GM18508 (cell line): ENCODE data around the gene SERTAD2.

Source experiments
- ATAC-seq: cut with Tn5 transposase; IDR thresholded peaks from one replicate; pipeline ENCODE4 v1.9.1; 2021; ENCODE audit warnings: moderate number of reproducible peaks; ENCODE audit not compliant: insufficient read depth, unreplicated experiment

Gene SERTAD2

DNA sequence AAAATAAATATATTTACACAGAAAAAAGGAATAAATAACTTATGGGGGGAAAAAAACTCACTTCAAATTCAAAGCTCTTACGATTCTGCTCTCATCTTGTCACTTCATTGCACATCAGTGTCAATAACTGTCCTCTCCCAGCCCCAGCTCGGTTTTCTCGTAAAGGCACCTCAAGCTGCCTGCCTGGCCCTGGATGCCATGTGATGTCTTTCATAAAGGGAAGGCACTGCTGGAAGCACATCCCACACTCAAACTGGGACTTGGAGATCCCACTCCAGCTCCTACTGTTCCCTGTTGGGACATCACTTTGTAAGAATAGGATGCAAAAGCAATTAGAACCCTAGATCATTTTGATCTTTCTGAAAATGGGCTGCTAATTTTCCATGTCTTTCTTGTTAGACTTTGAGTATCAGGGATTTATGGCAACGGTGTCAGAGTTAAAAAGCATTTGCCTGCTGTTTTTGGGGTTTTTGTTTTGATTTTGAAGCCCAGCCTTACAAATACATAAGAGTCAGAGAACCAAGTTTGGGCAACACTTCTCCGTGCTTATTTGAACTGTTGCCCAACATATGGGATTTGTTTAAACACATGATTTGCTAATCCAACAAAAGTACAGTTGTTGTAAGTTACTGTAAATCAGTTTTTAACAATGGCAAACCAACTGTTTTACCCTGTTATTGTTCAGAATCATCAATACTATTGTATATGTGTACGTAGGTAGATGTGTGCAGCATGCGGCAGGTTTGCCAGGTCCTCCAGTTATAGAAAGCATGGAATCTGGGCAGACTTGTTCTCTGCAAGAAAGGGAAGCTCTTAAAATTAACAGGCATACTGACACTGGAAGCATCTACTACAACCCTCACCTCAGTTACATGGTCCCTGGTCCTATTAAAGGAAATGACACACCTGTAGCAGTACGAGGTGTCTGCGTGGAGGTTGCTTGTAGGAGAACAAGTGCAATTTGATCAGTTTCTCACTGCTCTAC is 20.6 kb downstream of the SERTAD2 start:
- ATAC-seq, result no peak

DNA sequence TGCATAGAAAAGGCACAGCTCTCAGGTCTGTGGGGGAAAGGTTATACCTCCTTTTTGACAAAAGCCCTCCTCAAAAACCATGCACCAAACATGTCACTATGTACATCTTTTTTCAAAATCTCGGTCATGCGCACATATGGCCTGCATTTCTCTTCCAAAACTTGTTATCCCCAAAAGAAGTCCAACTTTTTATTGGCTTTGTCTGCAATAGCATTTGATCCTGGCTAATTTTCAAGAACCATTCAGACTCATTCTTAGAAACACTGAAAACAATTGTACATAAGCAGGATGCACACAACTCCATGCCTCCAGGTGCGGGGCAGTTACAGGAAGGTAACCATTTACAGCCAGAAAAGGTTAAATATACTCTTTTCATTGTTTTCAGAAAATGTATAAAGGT is 21.9 kb downstream of the SERTAD2 start:
- no peak for ATAC-seq

DNA sequence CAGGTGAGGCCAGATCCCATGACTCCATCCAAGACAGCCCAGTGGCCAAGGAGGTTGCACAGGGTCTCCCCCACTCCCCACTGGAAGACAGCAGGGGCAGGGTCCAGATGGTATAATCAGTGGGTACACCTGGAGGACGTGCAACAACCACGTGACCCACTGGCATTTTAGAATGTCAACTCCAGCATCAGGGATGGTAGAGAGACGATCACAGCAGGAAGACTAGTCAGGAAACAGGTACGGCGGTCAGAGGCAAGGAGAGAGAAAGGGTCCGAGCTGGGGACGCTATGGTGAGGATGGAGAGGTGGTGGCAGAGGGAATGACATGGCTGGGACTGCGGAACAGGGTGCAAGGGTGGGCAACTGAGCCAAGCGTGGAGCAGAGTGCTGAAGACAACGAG is 23.0 kb downstream of the SERTAD2 start:
- no peak for ATAC-seq

DNA sequence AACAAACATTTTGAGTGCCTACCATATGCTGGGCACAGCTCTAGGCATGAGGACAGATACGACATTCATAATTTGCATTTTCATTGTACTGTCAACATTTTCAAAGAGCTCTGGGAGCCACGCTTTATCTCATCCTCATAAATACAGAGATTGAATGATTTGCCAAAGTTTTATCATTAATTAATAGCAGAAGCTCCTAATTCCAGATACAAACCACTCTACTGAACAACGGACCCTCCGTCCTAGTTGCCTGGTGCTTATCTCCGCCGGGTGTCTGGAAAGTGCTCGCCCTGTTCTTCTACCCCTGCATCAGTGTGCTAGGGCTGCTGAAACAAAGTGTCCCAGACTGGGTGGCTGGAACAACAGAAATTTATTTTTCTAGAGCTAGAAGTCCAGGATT is 23.8 kb downstream of the SERTAD2 start:
- no peak for ATAC-seq

DNA sequence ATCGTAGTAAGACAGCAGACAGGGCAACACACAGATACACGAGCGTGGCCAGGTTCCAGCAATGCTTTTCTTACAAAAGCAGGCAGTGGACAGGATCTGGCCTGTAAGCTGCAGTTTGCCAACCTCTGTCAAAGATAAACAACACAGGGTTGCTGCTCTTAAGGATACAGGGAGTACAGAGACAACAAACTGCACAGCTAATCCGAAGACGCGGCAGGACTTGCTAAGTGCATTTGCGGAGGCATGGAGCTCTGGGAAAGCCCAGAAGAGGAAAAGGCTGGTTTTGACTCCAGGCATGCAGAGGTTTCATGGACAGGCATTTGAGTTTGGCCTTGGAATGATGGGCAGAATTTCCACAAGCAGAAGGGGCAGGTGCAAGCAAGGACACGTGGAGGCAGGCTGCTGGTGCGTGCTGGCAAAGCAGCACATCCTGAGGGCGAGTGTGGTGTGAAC is 24.4 kb downstream of the SERTAD2 start:
- no peak for ATAC-seq

DNA sequence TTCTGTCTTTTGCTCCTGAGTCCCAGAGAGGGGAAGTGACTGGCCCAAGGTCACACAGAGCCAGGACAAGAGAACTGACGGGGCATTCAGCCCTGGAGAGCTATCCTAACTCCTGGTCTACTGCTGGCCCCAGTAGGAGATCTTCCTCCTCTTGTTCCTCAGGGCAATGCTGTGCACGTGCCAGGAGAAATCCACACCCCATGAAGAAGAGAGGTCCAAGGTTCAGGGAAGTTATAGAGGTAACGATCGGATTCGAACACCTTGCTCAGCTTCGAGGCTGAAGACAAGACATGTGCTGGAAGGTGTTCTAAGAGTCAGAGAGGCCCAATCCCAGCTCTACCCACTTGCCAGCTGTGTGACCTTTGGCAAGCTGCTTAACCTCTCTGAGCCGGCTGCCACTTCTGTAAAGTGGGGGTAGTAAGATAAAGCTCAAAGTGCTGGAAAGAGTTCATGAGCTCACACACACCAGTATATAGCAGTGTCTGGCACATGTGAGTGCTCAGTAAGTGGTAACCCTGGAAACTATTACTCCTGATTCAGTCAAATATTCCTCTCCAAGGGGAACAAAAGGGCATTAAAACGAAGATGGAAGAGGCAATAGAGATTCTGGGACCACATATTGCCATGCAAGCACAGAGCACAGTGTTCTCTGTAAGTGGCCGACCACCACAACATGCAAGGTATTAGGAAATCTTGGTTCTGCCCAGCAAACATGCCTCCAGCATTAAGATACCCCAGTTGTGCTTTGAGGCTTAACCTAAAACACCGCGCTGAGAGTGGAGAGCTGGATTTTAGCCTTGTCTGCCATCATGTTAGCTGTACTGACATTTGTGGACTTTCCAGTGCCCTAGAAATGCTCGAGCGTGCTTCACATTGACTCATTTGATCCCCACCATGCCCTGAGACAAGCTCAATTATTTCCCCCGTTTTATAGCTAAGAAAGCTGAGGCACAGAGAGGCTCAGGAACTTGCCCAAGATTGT is 25.6 kb downstream of the SERTAD2 start:
- no peak for ATAC-seq

DNA sequence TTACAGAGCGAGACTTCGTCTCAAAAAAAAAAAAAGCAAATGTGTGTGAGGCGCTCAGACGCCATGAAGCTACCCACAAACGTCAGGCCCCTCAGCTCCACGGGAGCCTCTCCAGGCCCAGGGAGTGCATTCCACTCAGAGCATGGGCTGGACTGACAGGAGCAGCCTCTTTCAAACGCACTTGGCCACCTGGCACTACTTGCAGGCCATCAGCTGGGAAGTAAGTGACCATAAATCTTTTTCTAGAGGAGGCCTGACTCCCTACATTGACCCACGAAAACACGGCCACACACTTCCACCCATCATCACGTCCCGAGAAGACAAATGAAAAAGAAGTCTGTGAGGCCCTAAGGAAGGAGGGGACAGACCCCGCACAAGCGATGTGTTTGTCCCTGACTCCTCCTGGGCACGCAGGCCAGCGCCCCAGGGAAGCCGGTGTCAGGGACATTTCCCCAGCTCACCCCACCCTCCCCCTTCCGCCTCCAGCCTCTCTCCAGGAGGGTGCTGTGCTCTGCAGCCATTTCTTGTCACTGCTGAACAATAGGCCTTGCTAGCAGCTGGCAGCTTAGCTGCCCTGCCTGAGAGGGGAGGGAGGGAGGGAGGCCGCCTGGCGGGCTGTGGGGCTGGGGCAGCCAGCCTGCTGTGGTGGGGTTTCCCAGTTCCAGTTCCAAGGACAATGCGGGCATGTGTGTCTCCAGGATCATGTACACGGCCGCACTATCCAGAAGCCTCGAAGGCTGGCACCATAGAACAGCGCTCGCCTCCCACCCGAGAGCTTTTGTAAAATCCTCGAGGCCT is 26.6 kb downstream of the SERTAD2 start:
- no peak for ATAC-seq

DNA sequence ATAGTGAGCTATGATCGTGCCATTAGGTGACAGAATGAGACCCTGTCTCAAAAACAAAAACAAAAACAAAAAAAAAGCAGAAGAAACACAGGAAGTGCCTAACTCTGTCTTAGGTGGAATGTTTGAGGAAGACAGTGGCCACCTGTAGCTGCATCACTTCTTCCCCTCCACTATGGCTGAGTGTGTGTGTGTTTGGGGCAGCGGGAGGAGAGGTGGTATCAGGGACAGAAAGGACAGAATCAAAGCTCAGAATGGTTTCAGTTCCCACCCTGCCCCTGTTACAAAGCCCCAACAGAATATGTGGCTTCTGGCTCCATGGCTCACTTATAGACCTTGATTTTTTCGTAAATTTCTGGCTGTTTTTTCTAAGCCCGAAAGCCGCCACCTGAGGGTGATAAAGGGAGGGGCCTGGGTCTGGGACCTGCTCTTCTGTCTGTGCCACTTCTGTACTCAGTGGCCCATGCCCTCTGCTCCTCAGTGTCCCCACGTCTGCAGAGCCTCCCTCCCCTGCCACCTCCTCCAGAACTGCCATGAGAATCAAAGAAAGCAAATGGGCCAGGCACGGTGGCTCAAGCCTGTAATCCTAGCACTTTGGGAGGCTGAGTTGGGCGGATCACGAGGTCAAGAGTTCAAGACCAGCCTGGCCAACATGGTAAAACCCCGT is 27.4 kb downstream of the SERTAD2 start:
- no peak for ATAC-seq

DNA sequence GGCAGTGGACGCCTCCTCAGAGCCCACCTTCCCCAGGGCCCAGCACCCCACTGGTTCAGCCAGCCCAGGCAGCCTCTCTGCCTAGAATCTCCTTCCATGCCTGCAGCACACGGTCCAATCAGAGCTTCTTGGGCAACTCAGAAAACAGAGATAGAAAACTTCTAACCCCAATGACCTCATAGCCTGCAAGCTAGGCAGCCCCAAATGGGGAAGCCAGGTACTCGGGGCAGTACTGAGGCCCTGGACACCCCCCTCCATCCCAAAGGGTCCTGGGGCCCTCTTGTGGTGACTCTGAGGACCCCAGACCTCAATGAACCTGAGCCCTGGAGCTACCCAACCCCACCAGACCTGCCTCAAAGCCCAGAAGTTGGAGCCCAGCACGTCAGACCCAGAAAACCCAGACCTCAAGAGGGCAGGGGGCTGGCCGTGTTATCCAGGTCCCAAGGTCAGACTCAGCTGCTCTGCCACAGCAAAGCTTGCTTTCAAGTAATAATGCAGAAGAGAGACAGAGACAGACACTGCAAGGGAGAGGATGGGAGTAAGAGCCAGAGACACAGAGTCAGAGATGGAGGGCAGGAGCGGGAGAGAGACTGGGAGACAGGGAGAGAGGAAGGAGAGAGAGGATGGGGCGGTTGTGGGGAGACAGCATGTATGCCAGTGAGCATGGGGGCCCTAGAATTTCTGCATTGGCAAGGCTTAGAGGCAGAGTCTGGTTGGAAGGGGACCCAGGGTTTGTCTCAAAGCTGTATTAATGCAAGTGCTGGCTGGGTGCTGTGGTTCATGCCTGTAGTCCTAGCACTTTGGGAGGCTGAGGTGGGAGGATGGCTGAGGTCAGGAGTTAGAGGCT is 28.2 kb downstream of the SERTAD2 start:
- no peak for ATAC-seq

DNA sequence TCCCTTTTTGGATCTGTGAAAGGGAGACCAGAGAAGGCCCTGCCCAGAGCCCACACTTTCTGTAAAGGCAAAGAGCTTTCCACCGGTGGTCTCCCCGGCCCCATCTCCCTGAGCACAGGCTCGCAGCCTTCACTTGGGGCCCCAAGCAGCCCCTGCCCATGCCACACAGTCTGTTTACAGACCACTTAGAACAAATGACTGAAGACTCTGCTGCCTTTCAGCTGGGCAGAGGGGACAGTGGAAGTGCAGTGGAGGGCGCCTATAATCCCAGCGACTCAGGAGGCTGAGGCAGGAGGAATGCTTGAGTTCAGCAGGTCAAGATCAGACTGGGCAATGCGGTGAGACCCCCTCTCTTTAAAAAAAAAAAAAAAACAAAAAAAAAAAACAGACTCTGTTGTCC is 28.9 kb downstream of the SERTAD2 start:
- no peak for ATAC-seq

DNA sequence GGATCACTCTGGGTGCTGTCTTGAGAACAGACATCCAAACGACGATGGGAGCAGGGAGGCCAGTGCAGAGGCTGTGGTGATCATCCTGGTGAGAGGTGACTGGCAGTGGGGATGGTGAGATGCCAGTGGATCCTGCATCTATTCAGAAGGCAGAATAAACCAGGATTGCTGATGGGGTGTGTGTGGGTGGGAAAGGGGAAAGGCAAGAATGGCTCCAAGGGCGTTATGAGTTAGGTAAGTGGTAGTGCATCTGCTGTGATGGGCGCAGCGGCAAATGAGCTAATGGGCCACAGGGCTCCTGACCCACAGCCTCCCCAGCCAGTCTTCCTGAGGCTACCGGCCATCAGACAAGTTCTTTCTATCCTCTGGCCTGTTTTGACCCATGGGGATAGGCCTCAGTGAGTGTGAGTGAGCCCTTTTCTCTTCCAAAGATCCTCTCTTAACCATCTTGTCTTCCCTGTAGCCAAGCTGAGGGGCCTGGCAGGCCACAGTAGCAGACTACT is 29.6 kb downstream of the SERTAD2 start:
- no peak for ATAC-seq

DNA sequence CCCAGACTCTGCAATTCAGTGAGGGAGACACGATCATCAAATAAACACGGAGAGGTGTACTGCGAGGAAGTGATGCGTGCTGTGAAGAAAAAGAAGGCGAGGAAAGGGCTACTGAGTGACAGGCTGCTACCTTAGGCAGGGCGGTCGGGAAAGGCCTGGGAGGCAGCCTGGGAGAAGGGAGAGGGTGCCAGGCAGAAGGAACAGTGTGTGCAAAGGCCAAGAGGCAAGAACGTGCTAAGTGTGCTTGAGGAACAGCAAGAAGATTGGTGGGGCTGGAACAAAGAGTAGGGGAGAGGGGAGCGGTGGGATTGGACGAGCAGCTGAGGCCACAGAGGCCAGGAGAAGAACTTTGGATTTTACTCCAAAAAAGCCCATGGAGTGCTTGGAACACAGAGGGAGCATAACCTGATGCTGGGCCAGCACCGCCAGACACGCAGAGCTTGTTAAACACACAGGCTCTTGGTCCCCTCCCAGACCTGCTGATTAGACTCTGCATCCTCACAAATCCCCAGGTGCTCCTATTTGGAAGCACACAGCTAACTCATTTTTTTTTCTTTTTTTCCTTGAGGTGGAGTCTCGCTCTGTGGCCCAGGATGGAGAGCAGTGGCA is 30.4 kb downstream of the SERTAD2 start:
- ATAC-seq, result no peak

DNA sequence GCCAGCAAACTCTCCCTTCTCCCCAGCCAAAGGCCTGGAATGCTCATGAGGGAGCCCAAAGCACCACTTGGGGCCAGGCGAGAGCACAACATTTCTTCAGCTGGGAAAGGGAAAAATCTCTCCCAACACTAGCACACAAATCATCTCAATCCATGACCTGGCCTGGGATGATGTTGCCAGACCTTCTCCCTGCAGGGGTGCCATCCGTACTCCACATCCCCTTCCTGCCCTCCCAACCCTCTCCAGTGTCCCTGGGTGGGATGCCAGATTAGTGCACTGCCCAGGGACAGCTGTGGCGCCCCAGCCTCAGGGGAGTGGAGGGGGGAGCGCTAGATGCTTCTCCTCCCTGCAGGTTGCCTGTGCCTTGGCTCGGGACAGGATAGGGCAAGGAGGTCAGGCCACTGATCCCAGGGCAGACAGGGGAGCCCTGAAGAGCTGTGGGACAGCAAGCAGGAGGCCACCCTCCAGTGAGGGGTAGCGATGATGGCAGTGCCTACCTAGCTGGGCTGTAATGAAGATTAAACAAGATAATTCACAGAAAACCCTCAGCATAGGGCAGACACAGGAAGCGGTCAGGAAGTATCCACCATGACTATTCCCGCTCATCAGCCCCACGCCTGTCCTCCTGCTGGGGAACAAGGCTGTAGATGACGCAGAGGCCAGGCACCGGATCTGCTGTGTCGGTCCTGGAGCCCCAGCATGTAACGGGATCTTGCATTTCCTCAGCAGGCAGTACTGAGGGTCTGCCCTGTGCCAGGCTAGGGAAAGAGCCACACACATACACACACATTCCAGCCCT is 31.1 kb downstream of the SERTAD2 start:
- ATAC-seq, result no peak

DNA sequence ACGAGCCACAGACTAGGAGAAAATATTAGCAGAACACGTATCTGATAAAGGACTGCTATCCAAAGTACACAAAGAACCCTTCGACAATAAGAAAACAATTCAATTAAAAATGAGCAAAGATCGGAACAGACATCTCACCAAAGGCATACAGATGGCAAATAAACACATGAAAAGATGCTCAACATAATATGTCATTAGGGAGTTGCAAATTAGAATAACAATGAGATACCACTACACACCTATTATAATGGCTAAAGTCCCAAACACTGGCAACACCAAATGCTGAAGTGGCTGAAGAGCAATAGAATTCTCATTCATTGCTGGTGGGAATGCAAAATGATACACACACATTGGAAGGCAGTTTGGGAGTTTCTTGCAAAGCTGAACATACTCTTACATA is 33.1 kb downstream of the SERTAD2 start:
- no peak for ATAC-seq

DNA sequence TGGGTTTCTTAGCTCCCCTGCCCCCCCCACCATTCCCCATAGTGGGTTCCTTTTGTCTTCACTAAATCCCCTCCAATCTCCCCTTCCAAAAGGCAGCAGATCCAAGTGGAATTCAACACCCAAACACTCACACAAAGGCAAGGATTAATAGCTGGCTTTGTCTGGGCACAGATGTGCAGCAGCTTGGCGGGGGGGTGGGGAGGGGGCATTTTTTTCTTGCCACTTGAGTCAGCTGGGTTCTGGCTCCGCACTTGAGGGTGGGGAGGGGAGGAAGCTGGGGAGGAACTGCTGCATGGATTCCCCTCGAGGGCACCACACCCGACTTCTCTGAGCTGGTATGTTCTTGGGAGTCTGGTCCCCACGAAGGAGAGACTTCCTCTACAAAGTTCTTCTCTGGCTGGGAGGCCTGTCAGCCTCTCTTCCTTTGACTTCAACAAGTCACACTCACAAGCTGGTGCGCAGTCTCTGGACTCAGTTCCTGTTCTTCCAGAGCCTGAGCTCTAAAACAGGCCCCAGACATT is 36.0 kb downstream of the SERTAD2 start:
- no peak for ATAC-seq

DNA sequence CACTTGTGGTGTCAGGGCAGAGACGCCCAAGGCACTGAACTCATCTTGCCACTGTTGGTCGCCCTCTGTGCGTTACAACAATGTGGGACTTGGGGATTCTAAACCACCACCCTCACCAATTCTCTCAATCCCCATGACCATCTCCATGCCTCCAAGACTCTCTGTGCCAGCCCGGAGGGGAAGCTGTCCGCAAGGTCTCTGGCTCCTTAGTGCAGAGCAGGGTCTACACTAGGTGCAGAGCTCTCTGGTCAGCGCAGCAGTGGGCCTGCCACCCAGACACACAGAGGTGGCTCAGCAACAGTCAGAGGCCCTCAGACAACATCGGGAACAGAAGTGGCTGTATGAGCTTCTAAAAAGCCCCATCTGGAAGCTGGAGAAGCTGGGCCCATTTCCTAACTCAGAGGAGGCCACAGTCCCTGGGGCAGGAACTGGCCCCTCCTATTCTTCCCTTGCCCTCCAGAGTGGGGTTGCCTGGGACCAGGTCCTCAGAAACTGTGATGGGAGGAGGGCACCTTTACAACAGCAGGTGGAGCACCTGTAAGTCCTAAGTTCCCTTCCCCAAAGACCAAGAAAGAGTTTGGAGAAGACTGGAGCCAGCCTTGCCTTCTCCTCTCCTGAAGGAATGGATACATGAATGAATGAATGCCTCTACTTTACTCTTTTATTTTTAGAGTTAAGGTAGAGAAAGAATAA is 37.7 kb downstream of the SERTAD2 start:
- ATAC-seq, result no peak
